Activated CD4-positive, alpha-beta T cell treated with anti-CD3 and anti-CD28 coated beads for 36 hours (primary cell): Measurements from ENCODE around the gene DIS3. TPM values are rescaled to one million over a fixed set of nuclear protein-coding genes. Genes with fewer than 3 reads are reported as not detected.
"Not testable (repeated sequence)": the region's sequence is repeated elsewhere in the genome, so short reads cannot be mapped to it uniquely, and the experiment has no call there.

ENCODE experiments used
- ATAC-seq: fragments of 200-7000 bp; cut with Tn5 transposase; one replicate; pipeline ENCODE4 v1.10.0; 2021; ENCODE audit warnings: mild to moderate bottlenecking, moderate library complexity
- CTCF ChIA-PET: fragments of 350-600 bp; sonication (Branson Sonifier 250); formaldehyde crosslinking; loops from one replicate; lab custom pipeline; 2021; ENCODE audit warnings: antibody characterized with exemption; lab: Charles Lee
- POLR2A ChIA-PET: fragments of 350-600 bp; sonication (Branson Sonifier 250); formaldehyde crosslinking; loops from one replicate; lab custom pipeline; 2021; ENCODE audit warnings: antibody characterized with exemption, inconsistent platforms; lab: Charles Lee
- DNase-seq: peaks from one replicate; pipeline ENCODE4 v3.0.0-alpha.2; 2020
- H3K27ac Mint-ChIP-seq: one replicate; pipeline ENCODE4 v1.8.0; 2021; ENCODE audit warnings: mixed read lengths
- H3K27me3 Mint-ChIP-seq: one replicate; pipeline ENCODE4 v1.8.0; 2021; ENCODE audit warnings: mixed read lengths
- H3K36me3 Mint-ChIP-seq: one replicate; pipeline ENCODE4 v1.8.0; 2021; ENCODE audit warnings: low read depth, mixed read lengths
- H3K4me1 Mint-ChIP-seq: one replicate; pipeline ENCODE4 v1.8.0; 2021; ENCODE audit warnings: mixed read lengths
- H3K4me3 Mint-ChIP-seq: one replicate; pipeline ENCODE4 v1.8.0; 2021; ENCODE audit warnings: mild to moderate bottlenecking, moderate library complexity, mixed read lengths
- H3K9me3 Mint-ChIP-seq: one replicate; pipeline ENCODE4 v1.8.0; 2021; ENCODE audit warnings: low read depth, mixed read lengths
- intact Hi-C, 2 experiments: fragments of 100-400 bp; cut with DNase I in 1 of 2; cut with micrococcal nuclease in 1 of 2; formaldehyde crosslinking; loops; one replicate each; pipeline versions ENCODE4 v1.14.2 to v1.15.1; 2022 to 2024; cut with DNase I, micrococcal nuclease
- total RNA-seq, 2 experiments: library from RNA; stranded (reverse); gene quantifications; one replicate each; pipeline ENCODE4 v1.2.3, GENCODE V29; 2021

The DIS3 gene
- 10 to 100 TPM; 55.0 to 63.5 TPM for total RNA-seq

- H3K36me3 Mint-ChIP-seq = peaks cover 52% of the 10 kb centered on the region
- ChIA-PET POLR2A (no interaction called here), CTCF (interaction anchor here (0.6 to 1.4 kb wide), 6 partner anchors 10 to 1170 kb away, joined by 3 to 5 read pairs (median 4); no protein-coding TSS in a partner anchor)
- peak within 1 kb of the TSS; percentile 97 for H3K27ac Mint-ChIP-seq
- H3K4me1 Mint-ChIP-seq = peaks cover 55% of the 10 kb centered on the region
- peak within 1 kb of the TSS; percentile 94 for H3K4me3 Mint-ChIP-seq
- H3K9me3 Mint-ChIP-seq = no peaks in the 10 kb centered on the region
- H3K27me3 Mint-ChIP-seq = no peaks in the 10 kb centered on the region
- ATAC-seq (peak; percentile 98), DNase-seq (peak; percentile 98)
- intact Hi-C loops = loop anchor here (1.0 to 10.0 kb wide), 4 partner anchors 54 to 1353 kb away; partner anchors contain the start of genes BORA (in 2 of the 2), KLF5 (in 2 of the 2), MZT1 (in 2 of the 2) and KLF12 (in 1 of the 2)
Measured at GRCh38 chr13:72781451-72782439, at the start of gene DIS3, which contains the start of gene PIBF1. DIS3 (minus strand) TSS chr13:72781900; CDS start chr13:72781832, 68 bp downstream. PIBF1 (plus strand) TSS chr13:72782133; CDS start chr13:72783470, 1,337 bp downstream.

- ChIA-PET CTCF (no interaction called here), POLR2A (no interaction called here)
- no peak for ATAC-seq
- no peak overlapping the region for H3K4me3 Mint-ChIP-seq
- intact Hi-C loops = no loop called here
- H3K9me3 Mint-ChIP-seq = peaks cover under 1% of the 10 kb centered on the region
- DNase-seq = no peak
- no peak overlapping the region for H3K27ac Mint-ChIP-seq
- peaks cover 10% of the 10 kb centered on the region for H3K4me1 Mint-ChIP-seq
- H3K27me3 Mint-ChIP-seq = no peaks in the 10 kb centered on the region
- H3K36me3 Mint-ChIP-seq = peaks cover 45% of the 10 kb centered on the region
Measured at GRCh38 chr13:72823724-72824123, 42.0 kb upstream of the DIS3 start.

GRCh38 chr13:72823081-72823480, 41.4 kb upstream of the DIS3 start:
- no peak overlapping the region for H3K4me3 Mint-ChIP-seq
- CTCF ChIA-PET = no interaction called here
- POLR2A ChIA-PET = no interaction called here

GRCh38 chr13:72820898-72821279, 39.2 kb upstream of the DIS3 start:
- no peaks in the 10 kb centered on the region for H3K9me3 Mint-ChIP-seq
- no peak for DNase-seq
- H3K4me3 Mint-ChIP-seq = no peak overlapping the region
- no peak for ATAC-seq
- intact Hi-C loops = no loop called here
- H3K36me3 Mint-ChIP-seq = peaks cover 37% of the 10 kb centered on the region
- no peaks in the 10 kb centered on the region for H3K27me3 Mint-ChIP-seq
- ChIA-PET CTCF (no interaction called here), POLR2A (no interaction called here)
- H3K4me1 Mint-ChIP-seq = peaks cover 4% of the 10 kb centered on the region
- no peak overlapping the region for H3K27ac Mint-ChIP-seq

More at GRCh38 chr13:72823081-72823480, 41.4 kb upstream of the DIS3 start:
- H3K9me3 Mint-ChIP-seq = no peaks in the 10 kb centered on the region
- H3K4me1 Mint-ChIP-seq = peaks cover 6% of the 10 kb centered on the region
- peaks cover 45% of the 10 kb centered on the region for H3K36me3 Mint-ChIP-seq
- ATAC-seq = no peak
- no peak for DNase-seq
- no peaks in the 10 kb centered on the region for H3K27me3 Mint-ChIP-seq
- intact Hi-C loops = no loop called here
- H3K27ac Mint-ChIP-seq = no peak overlapping the region

DNA sequence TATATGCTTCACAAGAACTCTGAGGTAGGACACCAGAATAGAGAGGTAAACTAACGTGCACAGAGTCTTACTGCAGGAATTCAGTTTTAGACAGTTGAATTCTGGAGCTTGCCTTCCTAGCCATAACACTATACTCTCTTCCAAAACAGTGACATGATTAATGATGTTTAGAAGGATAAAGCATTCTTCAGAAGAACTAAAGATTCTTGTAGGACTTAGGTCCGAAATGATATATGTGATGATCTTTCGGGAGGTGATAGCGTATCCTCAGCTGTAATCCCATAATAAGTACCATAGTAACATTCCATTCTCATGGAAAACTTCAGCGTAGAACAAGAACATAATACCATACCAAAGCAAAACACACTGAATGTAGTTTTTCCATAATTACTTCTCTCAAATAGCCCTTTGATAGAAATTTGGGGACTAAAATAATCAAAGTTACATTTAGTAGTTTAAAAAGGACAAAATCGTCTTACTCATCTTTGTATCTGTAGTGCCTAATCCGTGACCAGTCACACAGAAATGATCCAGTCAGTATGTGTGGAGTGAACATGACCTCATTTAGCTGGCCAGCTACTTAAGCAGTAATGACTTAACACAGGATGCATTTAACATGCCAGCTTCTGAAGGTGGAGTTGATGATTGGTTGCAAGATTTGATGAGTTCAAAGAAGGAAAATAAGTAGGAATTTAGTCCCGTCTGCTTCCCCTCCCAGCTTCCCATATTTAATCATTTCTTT, 38.6 kb upstream of the DIS3 start:
- Mint-ChIP-seq H3K27me3 (no peaks in the 10 kb centered on the region), H3K36me3 (peaks cover 37% of the 10 kb centered on the region), H3K4me1 (peaks cover 4% of the 10 kb centered on the region), H3K27ac (no peak overlapping the region), H3K4me3 (no peak overlapping the region), H3K9me3 (no peaks in the 10 kb centered on the region)
- DNase-seq (no peak), ATAC-seq (no peak)
- ChIA-PET CTCF (interaction anchor here (0.6 kb wide), 2 partner anchors 8 to 173 kb away, joined by 3 read pairs; no protein-coding TSS in a partner anchor), POLR2A (no interaction called here)
- intact Hi-C loops = no loop called here

DNA sequence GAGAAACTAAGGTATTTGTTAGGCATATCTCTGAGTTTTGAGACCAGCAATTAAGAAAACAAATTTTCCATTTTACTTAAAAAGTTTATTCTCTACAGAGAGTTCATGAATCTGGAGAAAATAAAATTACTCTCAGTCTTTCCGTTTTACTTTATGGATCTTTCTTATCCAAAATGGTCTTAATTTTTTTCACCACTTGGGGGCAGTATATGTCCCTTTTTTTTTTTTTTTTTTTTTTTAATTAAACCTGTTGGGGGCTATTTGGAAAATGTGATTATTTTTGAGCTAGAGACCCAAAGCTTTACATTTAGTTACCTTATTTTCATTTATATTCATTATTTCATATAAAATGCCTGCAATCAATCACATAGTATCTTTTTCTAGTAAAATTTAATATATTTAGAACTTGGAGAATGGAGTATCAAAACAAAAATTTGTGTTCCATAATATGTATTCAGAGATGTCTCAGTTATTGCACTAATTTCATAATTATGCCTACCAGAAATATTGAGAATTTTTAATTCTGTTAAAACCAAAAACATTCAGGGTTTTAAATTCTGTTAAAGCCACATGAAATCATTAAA, 27.3 kb upstream of the DIS3 start:
- Mint-ChIP-seq H3K27me3 (no peaks in the 10 kb centered on the region), H3K27ac (no peak overlapping the region), H3K9me3 (peaks cover 6% of the 10 kb centered on the region), H3K4me1 (no peaks in the 10 kb centered on the region), H3K4me3 (no peak overlapping the region), H3K36me3 (peaks cover 26% of the 10 kb centered on the region)
- ChIA-PET CTCF (interaction anchor here (2.4 kb wide), 1 partner anchor 10 kb away, joined by 9 read pairs; no protein-coding TSS in a partner anchor), POLR2A (no interaction called here)
- no peak for DNase-seq
- no peak for ATAC-seq
- intact Hi-C loops = loop anchor here (1.0 to 10.0 kb wide), 3 partner anchors 250 to 899 kb away; partner anchors contain the start of gene KLF5 (in 1 of the 2)

- intact Hi-C loops = loop anchor here in 1 of 2 experiments (10.0 kb wide), 1 partner anchor 898 kb away; no protein-coding TSS in a partner anchor
Measured at GRCh38 chr13:72806514-72806913, 24.8 kb upstream of the DIS3 start.

DNA sequence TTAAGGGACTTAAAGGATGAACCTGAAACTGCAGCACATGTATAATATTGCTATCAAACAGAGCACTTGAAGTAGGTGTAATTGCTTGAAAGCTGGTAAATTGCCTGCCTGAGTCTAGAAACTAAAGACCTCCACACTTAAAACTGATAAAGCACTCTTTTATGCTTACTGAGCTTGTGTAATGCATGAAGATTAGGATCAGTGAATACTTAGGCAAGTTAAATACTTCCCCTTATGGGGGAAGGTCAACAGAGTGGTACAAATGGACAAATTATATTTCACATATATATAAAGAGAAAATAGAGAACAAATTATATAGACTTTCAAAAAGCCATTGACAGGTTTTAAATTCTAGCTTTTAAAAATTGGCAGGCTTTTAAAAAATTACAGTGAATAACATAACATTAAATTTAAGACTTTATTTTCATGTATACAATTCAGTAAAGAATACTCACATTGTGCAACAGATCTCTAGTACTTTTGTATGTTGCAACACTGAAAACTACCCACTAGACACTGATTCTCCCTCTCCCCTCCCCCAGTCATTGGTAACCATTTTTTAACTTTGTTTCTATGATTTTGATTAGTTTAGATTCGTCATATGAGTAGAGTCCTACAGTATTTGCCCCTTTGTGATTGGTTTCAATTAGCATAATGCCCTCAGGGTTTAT, 24.1 kb upstream of the DIS3 start:
- Mint-ChIP-seq H3K27me3 (no peaks in the 10 kb centered on the region), H3K9me3 (peaks cover 6% of the 10 kb centered on the region), H3K4me3 (no peak overlapping the region), H3K27ac (peak overlapping the region; percentile 42), H3K36me3 (peaks cover 34% of the 10 kb centered on the region), H3K4me1 (peaks cover 3% of the 10 kb centered on the region)
- ChIA-PET CTCF (interaction anchor here (0.6 kb wide), 1 partner anchor 97 kb away, joined by 3 read pairs; no protein-coding TSS in a partner anchor), POLR2A (no interaction called here)
- no peak for ATAC-seq
- intact Hi-C loops = loop anchor here in 1 of 2 experiments (10.0 kb wide), 1 partner anchor 899 kb away; no protein-coding TSS in a partner anchor
- DNase-seq = no peak

More at GRCh38 chr13:72806514-72806913, 24.8 kb upstream of the DIS3 start:
- H3K9me3 Mint-ChIP-seq, ATAC-seq, CTCF ChIA-PET, H3K4me3 Mint-ChIP-seq, H3K4me1 Mint-ChIP-seq, H3K27ac Mint-ChIP-seq, POLR2A ChIA-PET, H3K27me3 Mint-ChIP-seq, DNase-seq: not testable (repeated sequence)
- peaks cover 30% of the 10 kb centered on the region for H3K36me3 Mint-ChIP-seq

DNA sequence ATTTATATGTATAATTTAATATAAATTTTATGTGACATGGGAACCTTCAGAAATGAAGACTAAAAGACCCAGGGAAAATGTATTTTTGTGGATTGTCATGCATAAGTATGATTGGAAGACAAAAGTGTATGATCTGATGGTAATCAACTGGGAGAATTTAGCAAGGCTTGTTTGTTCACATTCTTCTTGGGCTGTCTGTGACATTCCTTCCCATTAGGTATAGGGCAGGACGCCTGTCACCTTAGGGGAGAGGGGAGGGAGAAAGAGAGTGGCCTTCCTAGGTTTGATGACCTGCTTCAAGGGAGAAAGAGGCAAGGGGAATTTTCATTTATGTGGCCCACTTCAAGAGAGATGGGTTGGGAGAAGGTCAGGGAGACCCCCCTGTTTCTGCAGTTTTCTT, 22.6 kb upstream of the DIS3 start:
- CTCF ChIA-PET = no interaction called here
- peaks cover 38% of the 10 kb centered on the region for H3K36me3 Mint-ChIP-seq
- H3K9me3 Mint-ChIP-seq = peaks cover 6% of the 10 kb centered on the region
- DNase-seq (no peak), ATAC-seq (no peak)
- peaks cover 5% of the 10 kb centered on the region for H3K4me1 Mint-ChIP-seq
- intact Hi-C loops = loop anchor here in 1 of 2 experiments (10.0 kb wide), 1 partner anchor 900 kb away; no protein-coding TSS in a partner anchor
- H3K27me3 Mint-ChIP-seq = no peaks in the 10 kb centered on the region
- no peak overlapping the region for H3K4me3 Mint-ChIP-seq
- no peak overlapping the region for H3K27ac Mint-ChIP-seq
- POLR2A ChIA-PET = no interaction called here

DNA sequence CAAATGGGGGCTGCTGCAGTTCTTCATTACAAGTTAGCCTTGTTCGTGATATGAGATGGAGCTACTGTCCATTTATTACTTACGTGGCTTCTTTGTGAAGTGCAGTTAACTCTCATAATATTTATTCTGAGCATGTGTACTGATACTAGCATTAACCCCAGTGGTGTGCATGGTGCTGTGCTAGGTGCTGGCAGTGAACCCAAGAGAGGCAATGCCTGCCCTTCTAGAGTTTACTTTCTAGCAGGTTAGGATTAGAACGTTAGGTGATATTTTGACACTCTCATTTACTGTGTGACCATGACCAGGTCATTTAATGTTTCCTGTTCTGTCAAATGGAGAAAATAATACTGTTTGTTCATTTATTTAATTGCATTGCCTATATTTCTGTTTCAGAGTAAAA, 17.1 kb upstream of the DIS3 start:
- ChIA-PET CTCF (no interaction called here), POLR2A (no interaction called here)
- Mint-ChIP-seq H3K9me3 (peaks cover 4% of the 10 kb centered on the region), H3K27me3 (no peaks in the 10 kb centered on the region), H3K4me3 (no peak overlapping the region), H3K4me1 (peaks cover 7% of the 10 kb centered on the region), H3K27ac (no peak overlapping the region), H3K36me3 (peaks cover 42% of the 10 kb centered on the region)
- intact Hi-C loops = no loop called here
- DNase-seq = no peak
- no peak for ATAC-seq
